HG02885 (cell line): Measurements from ENCODE around the gene ARNT2.

ENCODE experiments used
- ATAC-seq: cut with Tn5 transposase; IDR thresholded peaks from one replicate; pipeline ENCODE4 v1.9.1; 2021; ENCODE audit warnings: mild to moderate bottlenecking; ENCODE audit not compliant: unreplicated experiment, poor library complexity

Gene ARNT2

DNA sequence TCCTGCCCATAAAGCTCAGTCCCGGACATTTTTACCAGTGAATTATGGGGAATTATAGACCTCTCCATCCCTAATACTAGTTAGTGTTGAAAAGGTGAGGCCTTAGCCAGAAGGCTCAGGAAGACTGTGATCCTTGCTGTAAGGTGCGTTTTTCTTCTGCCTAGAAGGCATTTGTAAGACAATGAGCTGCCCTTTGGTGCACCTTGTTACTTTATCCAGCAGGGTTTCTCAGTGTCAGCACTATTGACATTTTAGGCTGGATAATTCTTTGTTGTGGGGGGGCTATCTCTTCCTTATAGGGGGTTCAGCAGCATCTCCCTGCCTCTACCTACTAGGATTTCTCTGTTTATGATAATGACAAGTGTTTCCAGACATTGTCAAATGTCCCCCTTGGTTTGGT, 182.8 kb downstream of the ARNT2 start:
- no peak for ATAC-seq

DNA sequence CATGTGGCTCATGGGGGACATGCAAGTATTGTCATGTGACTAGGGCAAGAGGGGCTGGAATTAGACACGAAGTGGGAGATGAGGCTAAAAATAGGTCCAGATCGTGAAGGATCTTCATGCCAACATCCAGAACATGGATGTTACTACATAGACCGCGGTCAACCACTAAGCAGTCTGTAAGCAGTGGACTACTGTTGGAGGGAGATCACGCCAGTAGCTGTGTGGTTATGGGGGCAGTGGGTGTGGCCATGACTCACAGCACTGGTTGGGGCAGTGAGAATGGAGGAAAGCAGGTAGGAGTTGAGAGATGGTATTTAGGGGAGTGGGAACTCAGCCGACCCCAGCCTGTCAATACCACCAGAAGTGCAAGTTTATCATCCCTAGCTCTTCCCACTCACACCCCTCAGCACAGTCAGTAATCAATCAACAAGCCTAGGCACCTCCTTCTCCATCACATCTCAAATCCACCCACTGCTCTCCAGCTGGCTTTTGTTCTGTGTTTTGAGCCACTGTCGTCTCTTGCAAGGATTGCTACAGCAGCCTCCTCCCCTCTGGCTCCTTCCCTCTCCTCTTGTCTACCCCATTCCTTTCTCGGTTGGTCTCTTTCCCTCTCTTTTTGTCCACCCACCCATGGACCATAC, 183.8 kb downstream of the ARNT2 start:
- no peak for ATAC-seq

DNA sequence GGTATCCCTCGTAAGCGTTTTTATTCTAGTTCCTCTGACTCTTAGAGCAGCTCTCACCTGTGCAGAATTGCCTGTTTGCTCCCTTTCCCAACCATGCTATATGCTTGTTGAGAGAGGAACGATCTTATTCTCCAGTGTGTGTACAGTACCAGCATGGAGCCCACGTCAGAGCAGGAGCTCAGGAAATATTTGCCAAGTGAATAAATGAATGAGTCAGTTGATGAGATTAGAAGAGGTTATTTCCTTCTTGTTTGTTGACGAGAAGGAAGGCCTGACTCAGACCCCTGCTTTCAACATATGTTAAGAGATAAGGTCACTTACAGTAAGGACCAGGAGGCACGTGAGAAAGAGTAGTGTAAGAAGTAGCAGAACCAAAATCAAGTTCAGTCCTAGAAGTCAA, 184.6 kb downstream of the ARNT2 start:
- no peak for ATAC-seq

DNA sequence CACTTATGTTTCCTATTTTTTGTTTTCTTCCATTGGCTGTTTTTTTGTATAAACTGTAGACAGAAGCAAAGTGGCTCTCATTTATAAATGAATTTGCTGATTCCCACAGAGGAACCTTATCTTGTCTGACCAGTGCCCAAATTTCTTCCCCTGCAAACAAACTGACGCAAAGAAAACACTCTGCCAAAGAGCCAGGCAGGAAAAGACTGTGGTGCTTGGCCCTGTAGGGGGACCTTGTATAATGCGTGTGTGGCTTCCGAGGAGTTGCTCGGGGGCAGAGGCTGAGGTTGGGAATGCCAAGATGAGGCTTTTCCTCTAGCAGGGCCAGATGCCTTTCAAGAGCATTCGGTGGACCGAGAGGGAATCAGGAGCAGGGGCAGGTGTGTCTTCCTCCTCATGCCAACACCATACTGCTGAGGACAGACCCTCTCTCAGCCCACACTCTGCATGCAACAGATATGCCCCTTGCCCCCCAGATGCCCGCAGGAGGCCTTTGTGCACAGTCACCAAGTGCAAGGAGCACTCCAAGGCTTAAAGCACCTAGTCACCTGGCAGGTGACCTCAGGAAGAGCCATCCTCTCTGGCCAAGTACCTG, 186.7 kb downstream of the ARNT2 start:
- ATAC-seq: no peak

DNA sequence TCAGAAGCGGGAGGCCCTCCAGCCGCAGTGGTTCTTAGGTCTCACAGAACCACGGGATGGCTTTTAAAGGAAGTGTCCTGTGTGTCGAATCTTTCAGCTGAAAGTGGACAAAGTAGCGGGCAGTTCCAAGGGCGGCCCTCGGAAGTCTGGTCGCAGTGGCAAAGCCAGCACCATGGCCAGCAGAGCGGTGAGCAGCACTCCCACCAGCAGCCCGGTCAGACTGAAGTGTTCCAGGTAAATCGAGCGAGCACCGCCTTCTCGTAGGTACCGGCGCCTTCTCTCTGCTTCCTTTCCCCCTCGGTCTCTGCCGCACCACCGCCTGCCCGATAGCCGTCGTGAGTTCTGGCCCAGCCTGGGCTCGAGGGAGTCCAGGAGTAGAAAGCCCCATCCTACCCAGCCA, 187.3 kb downstream of the ARNT2 start:
- no peak for ATAC-seq

DNA sequence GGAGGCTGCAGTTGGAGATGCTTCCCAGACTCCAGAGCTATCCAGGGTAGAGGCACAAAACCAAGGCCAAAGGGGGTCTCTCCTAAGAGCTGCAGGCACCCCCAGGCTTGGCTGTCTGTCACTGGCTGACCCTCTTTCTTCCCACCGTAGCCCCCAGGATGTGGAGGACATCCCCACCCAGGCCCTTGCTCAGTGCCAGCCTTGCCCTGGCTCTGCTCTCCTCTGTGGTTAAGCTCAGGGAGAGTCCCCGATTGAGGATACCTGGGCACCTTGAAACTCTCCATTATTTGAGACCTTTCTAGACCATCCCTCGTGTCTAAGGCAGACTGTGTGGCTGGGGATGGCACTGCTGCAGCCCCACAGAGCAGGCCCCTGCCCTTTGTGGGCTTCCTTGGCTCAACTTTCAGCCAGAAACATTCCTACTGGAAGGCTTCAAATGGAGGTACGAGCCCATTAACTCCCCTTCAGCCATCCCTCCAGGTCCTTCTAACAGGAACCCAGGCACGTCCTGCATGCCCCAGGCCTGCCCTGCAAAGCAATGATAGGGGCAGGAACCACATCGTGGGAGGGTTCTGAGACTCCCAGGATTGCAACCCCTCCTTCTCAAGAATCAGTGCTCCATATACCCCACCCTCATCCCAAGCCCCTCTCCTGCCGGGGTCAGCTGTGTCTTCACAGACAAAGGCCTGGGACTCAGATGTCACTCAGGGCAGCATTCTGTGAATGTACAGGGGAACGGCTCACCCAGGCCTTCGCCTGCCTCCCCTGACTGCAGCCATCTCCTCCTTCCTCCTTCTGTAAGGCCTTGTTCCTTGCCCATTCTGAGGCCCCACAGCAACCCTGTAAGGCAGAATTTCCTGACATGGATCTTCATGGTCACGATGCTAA, 188.0 kb downstream of the ARNT2 start:
- ATAC-seq: no peak

DNA sequence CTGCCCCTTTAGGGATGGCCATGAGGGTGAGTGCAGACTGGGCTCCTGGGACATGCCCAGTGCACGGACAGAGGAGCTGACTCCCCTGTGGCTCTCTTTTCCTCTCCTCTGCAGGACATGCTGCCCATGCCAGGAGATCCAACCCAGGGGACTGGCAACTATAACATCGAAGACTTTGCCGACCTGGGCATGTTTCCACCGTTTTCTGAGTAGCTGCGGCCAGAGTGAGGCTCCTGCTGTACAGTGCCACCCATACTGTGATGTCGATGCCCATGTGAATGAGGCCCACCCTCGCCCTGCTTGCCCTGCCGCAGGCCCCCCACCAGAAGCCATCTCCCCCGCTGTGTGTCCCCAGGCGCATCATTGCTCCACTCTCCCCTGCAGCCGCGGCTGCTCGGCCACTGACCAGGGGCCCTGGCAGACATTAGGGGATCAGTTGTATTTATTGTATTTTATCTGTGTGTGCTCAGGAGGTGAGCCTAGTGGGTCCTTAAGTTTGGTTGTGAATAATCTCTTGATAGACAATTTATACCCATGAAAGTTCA, 189.4 kb downstream of the ARNT2 start:
- no peak for ATAC-seq

DNA sequence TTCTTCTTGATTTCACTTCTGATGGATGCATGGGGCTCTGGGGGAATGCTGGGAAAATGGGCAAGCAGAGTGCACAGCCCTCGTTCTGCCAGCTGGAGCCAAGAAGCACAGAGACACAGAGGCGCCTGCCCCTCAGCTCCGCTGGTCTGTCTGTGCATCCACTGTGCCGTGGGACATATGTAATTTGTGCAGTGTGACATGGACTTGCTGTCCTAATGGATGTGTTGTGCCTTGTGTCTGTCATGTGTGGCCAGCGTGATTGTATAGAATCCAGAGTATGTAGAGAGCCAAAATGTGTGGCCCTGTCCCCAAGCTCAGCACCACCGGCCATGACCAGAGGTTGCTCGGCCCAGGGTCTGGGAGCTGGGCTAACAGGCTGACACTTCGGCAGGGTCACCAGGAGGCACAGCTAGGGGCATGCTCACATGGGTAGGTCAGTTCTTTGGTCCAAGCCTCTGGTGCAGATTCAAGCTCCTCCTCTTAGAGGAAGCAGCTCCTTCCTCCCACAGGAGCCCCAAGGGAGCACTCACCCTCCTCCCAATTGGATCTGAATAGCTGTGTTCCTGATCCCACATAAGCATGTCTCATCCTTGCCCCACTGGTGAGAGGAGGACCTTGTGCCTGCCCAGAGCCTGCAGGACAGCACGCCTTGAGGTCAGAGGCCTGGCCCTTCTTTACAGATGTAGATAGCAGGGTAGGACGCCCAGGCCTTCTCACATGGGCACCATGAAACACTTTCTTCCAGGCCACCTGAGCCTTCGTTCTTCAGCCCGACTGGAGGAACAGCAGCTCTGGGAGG, 190.1 kb downstream of the ARNT2 start:
- no peak for ATAC-seq

DNA sequence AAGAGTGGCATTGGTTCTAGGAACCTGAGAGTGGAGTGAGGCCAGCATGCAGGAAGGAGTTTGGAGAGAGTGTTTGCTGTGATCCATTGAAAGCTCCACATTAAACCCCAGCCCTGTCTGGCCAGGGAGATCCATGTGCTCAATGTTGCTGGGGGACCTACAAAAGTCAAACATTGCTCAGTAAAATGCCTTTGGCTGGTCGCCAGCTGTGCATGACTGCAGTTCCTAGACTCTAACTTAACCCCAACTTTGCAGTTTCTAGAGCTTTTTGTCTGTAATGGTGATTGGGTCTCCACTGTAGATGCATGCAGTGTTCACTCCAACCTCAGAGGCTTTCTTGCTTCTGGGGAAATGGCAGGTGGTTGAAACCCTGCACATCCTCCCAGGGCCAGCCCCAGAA, 191.2 kb downstream of the ARNT2 start:
- ATAC-seq: no peak

DNA sequence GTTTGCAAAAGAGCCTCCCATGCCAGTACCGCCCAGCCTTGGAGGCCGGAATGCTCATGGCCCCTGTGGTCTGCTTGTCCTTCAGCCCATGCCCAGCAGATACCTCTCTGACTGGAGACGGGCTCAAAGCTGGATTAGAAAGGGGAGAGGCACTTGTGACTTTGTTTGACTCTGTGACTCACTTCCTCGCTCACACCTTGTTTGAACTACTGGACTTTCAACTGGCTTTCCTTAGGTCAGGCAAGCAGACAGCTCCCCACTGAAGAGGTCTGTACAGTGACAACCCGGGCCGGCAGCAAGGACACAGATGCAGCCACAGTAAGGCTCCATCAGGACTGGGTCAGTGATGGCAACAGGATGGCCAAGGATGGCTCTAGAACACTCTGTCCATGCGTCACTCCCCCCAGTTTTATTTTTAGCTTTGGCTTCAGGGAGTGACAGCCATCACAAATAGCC, 192.4 kb downstream of the ARNT2 start:
- no peak for ATAC-seq

DNA sequence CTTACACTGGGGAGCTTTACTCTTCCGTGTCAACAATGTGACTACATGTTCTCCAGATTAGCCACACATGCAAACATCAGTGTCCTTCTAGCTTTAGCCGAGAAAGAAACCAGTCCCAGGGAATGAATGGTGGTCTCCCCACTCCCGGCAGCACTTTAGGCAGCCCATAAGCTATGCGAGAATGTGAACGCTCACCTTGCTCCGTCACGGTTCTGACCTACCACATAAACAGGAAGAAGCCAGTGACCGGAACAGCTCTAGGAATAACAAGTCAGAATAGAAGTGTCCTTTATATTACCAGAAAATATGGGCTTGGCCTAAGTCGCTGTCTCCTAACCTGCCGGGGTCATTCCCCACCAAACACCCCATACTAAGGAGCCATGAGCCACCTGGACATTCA, 192.9 kb downstream of the ARNT2 start:
- no peak for ATAC-seq

DNA sequence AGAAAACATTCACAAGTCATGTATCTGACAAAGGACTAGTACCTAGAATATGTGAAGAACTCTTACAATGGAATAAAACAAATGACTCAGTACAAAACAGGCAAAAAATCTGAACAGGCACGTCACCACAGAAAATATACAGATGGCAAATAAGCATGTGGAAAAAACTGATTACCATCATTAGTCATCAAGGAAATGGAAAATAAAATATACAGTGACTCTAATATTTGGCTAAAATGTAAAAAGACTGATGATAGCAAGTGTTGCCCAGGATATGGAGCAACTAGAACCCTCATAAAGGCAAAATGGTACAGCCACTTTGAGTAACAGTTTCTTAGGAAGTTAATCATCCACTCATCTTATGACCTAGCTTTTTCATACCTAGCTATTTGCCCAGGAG, 195.2 kb downstream of the ARNT2 start:
- ATAC-seq: no peak

DNA sequence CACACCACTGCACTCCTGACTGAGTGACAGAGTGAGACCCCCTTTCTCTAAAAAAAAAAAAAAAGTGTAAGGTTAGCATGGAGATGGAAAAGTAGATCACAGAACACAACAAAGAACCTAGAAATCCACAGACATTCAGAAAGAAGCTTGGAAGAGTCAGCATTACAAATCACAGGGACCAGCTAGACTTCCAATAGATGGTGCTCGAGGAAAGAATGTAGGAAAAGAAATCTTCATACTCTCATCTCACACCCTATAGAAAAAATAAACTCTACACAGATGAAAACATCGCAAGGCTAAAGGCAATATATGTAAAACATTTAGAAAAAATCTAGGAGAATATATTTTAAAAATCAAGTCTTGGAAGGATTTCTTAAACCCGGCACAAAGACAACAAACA, 196.4 kb downstream of the ARNT2 start:
- ATAC-seq: no peak

DNA sequence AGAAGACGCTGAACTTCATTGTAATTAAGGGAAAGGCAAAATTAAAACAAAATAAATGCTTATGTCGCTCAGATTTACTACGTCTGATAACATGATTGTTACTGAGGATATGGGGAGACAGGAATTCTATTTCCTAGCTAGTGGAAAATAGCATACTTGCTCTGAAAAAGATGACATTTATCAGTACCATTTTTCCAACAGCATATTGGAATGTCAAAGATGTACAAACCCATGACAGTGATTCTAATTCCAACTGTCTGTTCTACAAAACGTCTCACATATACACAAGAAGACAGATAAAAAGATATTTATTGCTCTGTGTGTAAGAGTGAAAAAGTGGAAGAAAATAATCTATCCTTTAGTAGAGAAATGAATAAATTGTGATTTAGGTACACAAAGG, 197.1 kb downstream of the ARNT2 start:
- ATAC-seq: no peak

DNA sequence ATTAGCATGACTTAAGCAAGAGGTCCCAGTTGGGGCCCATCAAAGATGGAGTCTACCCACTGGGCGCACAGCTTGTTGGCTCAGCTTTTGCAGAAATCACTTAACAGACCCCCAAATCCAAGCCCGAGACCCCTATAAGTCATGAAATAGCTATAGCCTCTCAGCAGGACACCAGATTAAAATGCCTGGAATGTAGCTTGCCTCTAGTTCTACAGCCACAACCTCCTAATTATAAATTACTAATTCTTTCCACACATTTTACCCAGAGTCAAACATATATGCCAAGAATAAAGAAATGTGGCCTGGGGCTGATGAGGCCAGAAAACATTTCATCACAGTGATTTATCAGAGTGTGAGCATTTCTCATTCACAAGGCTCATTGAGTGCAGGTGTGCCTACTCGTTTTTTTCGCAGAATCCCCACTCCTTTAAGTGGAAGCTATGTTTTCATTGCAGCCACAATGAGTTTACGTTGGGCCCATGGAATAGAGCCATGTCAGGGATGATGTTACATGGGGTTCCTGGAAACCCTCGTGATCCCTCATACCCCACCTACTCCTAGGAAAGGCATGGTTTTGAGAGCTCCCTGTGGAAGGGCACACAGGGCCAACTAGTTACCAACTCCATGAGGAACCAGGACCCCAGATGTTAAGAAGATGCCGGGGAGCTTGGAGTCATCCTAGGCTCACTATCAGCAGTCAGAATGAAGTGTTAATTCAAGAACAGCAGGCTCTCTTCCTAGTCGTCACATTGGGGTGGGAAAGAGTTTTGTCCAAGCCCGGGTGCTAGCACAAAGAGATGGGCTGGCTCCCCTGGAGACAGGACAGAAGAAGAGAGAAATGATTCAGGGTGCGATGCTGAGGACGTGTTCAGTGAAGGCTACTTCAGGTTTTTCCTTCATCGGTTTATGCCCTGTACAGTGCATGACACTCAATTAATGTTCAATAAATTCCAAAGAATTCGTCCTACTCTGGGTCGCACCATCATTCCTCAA, 200.7 kb downstream of the ARNT2 start:
- ATAC-seq: no peak

DNA sequence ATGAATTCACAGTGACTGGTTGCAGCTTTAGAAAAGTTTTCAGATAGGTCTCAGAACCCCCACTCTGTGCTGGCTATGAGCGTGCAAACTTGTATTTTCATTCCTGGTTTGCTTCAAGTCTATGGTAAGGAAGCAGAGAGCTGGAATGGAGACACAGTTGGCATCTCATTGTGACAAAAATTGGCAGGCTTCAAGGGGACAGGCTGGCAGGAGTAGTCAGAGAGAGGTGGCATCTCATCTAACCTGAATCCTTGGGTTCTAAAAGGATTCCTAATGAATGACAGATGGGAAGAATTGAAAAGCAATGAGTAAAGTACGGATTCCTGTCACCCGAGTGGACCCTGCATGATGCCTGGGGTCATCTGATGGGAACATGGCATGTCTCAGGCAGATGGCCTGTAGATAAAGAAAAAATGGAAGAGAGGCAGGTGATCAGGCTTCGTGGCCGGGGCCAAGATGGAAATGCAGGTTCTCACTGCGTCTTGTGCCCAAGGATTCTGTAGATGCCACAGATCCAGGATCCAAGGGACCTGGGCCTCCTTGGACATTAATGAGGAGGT, 201.5 kb downstream of the ARNT2 start:
- ATAC-seq: no peak

DNA sequence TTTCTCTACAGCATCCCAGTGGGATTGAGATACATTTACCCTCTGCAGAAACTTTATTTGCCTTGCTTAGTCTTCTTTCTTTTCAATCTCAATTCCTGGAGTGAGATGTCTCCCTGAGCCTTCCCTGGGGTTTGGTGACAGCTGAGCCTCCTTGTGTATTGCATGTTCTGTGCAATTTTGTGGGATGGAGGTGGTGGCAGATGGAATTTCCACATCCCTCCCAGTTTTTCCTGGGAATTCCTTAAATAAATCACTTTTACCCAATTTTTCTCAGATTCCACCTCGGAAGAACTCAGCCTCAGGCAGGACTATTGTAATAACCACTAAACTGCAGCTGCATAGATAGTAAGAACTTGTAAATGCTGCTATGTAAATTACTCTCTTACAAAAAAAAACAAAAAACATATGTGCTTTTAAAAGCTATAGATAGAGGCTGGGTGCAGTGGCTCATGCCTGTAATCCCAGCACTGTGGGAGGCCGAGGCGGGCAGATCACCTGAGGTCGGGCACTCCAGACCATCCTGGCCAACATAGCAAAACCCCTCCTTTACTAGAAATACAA, 202.4 kb downstream of the ARNT2 start:
- ATAC-seq: no peak

DNA sequence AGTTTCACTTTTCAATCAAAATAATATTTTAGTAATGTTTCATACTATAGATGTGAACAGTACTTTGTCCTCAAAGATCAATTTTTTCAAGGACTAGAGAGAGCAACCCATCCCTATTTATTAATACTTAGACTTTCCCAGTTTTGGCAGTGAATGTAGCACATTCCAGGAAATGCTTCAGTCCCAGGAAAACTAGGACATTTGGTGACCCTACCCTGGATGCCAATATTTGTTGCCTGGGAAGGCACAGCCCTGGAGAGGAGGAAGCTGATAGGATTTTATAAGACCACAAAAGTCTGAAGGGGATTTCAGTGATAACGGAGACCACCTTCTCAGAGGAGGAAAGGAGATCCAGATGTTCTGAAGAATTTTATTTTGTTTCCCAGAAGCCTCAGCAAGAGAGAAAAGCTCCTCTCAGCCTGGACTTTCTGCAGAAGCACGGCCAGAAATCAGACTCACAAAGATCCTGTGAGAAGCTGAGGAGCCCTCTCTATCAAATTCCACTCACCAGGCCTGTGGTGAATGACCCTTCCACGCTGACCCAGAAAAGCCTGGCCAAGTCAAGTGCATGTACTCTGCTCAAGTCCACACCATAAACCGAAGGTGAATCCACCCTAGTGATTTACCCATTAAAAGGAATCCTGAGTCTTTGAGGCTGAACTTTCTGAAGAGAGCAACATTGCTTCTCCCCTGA, 203.3 kb downstream of the ARNT2 start:
- ATAC-seq: no peak
